ENCODE data around the gene TMEM72. TPM values are rescaled to one million over a fixed set of nuclear protein-coding genes. Genes with fewer than 3 reads are reported as not detected.

TMEM72 gene
- polyA plus RNA-seq, 1 experiment = not detected

DNA sequence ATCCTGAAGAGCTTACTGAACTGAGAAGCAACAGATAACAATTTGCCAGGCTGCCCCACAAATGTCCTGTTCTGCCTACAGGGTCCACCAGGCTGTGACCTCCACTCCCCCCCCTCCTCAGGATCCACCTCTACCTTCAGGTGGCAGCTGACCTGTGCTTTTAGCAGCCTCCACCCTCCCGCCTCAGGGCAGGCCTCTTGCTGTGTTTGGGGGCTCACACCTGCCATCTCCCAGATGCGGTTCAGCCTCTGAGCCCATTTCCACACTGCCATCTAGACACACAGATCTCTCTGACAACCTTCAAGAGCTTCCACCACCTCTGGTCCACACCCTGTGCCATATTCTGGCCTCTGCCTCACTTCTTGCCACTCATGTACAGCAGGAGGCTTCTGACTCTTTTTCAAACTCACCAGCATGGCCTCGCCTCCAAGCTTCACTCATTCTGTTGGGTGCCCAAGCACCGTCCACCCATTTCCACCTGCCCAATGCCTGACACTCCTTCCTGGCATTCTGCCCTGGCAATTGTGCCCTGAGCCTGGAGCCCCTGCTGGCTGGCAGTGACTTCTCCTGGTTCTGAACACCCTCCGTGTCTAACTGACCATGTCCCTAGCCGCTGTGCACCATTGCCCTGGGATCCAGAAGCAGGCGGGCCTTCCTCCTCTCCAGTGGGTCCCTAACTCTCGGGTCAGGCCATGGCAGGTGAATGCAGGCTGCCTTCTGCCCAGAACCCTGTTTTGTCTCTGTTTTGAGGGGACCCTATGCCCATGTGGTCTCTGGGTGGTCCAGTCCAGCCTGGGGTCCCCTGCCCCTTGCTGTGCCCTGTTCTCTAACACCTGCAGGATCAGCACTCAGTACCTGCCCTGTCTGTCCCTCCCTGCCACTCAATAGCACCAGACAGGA lies 18.5 kb downstream of the TMEM72 start:
- Histone ChIP-seq H3K36me3 (ENCODE audit: control insufficient read depth, insufficient read depth, low read length) (no peaks in the 10 kb centered on the region), H3K4me3 (ENCODE audit: low read depth, low read length) (no peak overlapping the region), H3K27me3 (ENCODE audit: control insufficient read depth, insufficient read depth, low read length) (peaks cover 7% of the 10 kb centered on the region)
- ChIA-PET CTCF (interaction anchor here (0.9 to 1.9 kb wide), 3 partner anchors 36 to 65 kb away, joined by 3 to 5 read pairs (median 4); no protein-coding TSS in a partner anchor), POLR2A (no interaction called here)
- TF ChIP-seq, protein P1, sequence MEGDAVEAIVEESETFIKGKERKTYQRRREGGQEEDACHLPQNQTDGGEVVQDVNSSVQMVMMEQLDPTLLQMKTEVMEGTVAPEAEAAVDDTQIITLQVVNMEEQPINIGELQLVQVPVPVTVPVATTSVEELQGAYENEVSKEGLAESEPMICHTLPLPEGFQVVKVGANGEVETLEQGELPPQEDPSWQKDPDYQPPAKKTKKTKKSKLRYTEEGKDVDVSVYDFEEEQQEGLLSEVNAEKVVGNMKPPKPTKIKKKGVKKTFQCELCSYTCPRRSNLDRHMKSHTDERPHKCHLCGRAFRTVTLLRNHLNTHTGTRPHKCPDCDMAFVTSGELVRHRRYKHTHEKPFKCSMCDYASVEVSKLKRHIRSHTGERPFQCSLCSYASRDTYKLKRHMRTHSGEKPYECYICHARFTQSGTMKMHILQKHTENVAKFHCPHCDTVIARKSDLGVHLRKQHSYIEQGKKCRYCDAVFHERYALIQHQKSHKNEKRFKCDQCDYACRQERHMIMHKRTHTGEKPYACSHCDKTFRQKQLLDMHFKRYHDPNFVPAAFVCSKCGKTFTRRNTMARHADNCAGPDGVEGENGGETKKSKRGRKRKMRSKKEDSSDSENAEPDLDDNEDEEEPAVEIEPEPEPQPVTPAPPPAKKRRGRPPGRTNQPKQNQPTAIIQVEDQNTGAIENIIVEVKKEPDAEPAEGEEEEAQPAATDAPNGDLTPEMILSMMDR (IDR thresholded peaks at IDR 0.05; ENCODE audit: insufficient read depth, low read depth, low read length) = no peak
- no peak for DNase-seq (ENCODE audit: low read depth)

DNA sequence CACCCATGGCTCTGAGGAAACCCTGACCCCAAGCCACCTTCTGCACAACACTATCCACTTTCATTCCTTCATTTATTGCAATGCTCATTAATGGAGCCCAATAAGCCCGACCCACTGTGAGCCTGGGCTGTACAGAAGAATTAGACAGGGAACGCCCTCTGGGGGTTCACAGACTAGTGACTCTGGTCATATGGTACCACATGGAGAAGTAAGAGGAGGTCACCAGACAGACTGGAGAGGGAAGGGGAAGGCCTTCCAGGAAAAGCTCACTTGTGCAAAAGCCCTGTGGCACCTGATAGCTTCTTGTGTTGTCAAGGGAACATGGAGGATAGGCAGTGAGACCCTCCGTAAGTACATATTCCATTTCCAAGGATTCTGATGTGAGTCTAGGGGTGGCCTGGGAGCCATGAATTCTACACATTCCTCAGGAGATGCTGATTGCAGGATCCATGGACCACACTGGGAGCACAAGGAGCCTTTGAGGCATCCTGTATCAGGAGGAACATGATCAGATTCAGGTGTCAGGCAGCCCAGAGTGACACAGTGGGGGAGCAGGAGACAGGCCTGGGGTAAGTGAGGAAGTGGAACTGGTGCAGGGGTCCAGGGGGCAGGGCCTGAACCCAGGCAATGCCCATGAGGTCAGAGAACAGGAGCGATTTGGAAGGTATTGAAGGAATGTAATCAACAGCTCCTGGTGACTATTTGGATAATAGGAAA lies 19.9 kb downstream of the TMEM72 start:
- Histone ChIP-seq H3K27me3 (ENCODE audit: control insufficient read depth, insufficient read depth, low read length) (peaks cover 6% of the 10 kb centered on the region), H3K4me3 (ENCODE audit: low read depth, low read length) (no peak overlapping the region), H3K36me3 (ENCODE audit: control insufficient read depth, insufficient read depth, low read length) (no peaks in the 10 kb centered on the region)
- ChIA-PET CTCF (interaction anchor here (1.0 to 8.1 kb wide), 5 partner anchors 23 to 48 kb away, joined by 3 to 87 read pairs (median 9); partner anchors contain the start of gene DEPP1), POLR2A (no interaction called here)
- no peak for DNase-seq (ENCODE audit: low read depth)
- TF ChIP-seq, protein P1 (IDR thresholded peaks at IDR 0.05; ENCODE audit: insufficient read depth, low read depth, low read length) = no peak

DNA sequence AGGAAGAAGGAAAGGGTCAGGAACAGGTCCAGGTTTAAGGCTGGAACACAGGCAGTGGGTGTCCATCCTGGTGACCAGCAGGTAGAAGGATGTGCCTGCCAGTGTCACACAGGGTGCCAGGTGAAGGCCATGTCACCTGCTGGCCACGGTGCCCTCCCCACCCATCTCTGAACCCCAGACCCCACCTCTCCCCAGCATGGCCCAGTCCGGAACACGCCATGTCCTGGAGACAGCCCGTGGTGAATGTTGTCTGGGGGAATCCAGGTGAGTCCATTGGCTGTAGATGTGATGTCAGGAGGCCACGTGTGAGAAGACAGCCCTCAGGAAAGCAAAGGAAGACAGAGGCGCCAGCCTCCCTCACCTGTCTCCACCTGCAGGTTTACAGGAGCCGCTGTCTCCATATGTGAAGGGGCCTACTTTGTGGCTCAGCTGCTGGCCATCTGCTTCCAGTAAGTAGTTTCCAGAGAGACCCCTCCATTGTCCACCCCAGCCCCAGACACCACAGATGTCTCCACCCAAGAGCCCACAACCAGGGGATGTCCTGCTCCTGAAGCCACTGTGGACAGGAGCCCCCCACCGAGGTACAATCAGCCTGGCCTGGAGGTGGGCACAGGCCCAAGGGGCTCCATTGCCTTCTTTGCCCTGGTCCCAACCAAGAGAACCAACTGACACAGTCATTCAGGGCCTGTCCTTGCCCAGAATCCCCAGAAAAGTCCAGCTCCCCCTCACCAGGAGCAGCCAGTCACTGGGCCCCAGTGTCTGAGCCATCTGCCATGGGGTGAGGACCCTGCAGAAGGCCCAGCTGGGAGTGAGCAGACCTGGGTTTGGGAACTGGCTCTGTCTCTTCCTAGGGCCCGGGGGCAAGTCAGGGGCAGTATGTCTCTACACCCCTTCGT lies 20.7 kb downstream of the TMEM72 start:
- POLR2A ChIA-PET = no interaction called here
- TF ChIP-seq, protein P1 (IDR thresholded peaks at IDR 0.05; ENCODE audit: insufficient read depth, low read depth, low read length) = no peak
- no peak overlapping the region for H3K4me3 ChIP-seq (ENCODE audit: low read depth, low read length)
- no peaks in the 10 kb centered on the region for H3K36me3 ChIP-seq (ENCODE audit: control insufficient read depth, insufficient read depth, low read length)
- CTCF ChIA-PET = interaction anchor here (0.9 to 8.1 kb wide), 28 partner anchors 8 to 320 kb away, joined by 3 to 87 read pairs (median 4); partner anchors contain the start of gene DEPP1
- peaks cover 5% of the 10 kb centered on the region for H3K27me3 ChIP-seq (ENCODE audit: control insufficient read depth, insufficient read depth, low read length)
- no peak for DNase-seq (ENCODE audit: low read depth)

DNA sequence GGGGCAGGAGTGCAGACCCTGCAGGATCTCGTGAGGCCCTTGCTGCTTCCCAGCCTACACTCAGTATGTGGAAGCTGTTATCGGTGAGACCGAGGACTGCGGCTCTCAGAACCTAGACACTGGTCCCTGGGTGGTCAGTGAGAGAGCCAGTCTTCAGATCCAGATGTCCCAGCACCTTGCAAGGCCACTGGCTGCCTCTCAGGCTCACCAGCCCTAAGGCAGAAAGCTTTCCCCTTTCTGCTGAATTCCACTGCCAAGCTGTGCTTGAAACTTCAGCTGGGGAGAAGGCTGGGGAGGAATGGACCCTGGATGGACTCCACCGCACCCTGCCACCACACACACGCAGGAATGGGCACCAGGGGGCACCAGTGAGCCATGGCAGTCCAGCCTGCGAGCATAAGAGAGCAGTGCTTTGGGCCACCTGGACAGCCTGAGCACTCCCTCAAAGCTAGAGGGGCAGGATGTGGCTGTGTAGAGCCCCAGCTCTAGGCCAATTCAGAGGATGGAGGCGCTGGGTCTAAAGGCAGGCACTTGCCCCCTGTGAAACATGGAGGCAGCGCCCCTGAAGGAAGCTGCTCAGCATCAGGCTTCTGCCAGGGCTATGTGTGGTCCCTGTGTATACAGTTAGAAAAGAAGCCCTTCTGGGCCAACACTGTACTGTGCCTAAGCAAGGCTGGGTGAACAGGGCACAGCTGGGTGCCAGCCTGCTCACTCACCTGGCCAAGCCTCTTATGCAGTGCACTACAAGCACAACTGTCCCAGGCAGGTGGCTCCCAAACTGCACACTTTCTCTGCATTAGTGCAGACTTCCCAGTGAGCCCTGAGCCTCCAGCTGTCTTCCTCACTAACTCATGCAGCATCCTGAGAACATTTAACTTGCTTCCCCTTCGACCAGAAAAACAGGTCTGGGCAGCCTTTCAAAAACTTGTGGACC lies 21.6 kb downstream of the TMEM72 start:
- no peak for DNase-seq (ENCODE audit: low read depth)
- H3K27me3 ChIP-seq (ENCODE audit: control insufficient read depth, insufficient read depth, low read length) = peaks cover 5% of the 10 kb centered on the region
- ChIA-PET POLR2A (no interaction called here), CTCF (interaction anchor here (0.6 to 8.1 kb wide), 35 partner anchors 9 to 1435 kb away, joined by 3 to 87 read pairs (median 4); partner anchors contain the start of gene DEPP1)
- no peak overlapping the region for H3K4me3 ChIP-seq (ENCODE audit: low read depth, low read length)
- TF ChIP-seq, protein P1 (IDR thresholded peaks at IDR 0.05; ENCODE audit: insufficient read depth, low read depth, low read length) = peak; percentile 98
- H3K36me3 ChIP-seq (ENCODE audit: control insufficient read depth, insufficient read depth, low read length) = no peaks in the 10 kb centered on the region

Measured in BJ (cell line).